Measurements from ENCODE around the gene ZC3H4.

DNA sequence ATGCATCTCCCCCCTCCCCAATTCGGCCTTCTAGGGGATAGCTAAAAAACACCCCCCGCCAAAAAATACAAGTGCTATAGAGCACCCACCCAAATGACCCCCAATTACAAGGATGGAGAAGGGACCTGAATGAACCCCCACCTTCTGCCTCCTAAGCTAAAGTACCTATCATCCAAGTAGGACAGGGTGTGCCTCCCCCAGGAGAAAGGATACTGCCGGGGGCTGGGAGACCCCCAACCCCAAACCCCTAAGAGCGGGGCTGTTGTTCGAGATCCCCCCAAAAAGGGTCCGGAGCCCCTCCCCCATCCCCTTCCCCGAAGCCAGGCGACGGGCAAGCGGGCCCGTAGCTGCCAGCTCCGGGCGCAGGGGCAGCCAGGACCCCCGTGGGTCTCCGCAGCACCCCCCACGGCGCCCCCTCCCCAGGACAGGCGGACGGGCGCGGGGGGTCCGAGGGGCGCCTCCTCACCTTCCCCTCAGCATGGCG lies 1.9 kb downstream of the ZC3H4 start:
- no peak for TF ChIP-seq POLR2A (IDR thresholded peaks at IDR 0.05)
- TF ChIP-seq, protein P1, sequence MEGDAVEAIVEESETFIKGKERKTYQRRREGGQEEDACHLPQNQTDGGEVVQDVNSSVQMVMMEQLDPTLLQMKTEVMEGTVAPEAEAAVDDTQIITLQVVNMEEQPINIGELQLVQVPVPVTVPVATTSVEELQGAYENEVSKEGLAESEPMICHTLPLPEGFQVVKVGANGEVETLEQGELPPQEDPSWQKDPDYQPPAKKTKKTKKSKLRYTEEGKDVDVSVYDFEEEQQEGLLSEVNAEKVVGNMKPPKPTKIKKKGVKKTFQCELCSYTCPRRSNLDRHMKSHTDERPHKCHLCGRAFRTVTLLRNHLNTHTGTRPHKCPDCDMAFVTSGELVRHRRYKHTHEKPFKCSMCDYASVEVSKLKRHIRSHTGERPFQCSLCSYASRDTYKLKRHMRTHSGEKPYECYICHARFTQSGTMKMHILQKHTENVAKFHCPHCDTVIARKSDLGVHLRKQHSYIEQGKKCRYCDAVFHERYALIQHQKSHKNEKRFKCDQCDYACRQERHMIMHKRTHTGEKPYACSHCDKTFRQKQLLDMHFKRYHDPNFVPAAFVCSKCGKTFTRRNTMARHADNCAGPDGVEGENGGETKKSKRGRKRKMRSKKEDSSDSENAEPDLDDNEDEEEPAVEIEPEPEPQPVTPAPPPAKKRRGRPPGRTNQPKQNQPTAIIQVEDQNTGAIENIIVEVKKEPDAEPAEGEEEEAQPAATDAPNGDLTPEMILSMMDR (IDR thresholded peaks at IDR 0.05), result no peak

All from heart left ventricle (tissue), 13 donors.